CD4-positive, alpha-beta T cell treated with Interleukin-15 for 1 hour (primary cell): ENCODE data around the gene HTRA3.

Source experiments
- DNase-seq: peaks from one replicate; pipeline ENCODE4 v3.0.0-alpha.2; 2020

Gene HTRA3

GRCh38 chr4:8282742-8283141 is 13.2 kb downstream of the HTRA3 start:
- DNase-seq = no peak

GRCh38 chr4:8283161-8283560 is 13.6 kb downstream of the HTRA3 start:
- DNase-seq = no peak

- DNase-seq = no peak
Measured at GRCh38 chr4:8283631-8284121, 14.1 kb downstream of the HTRA3 start.

GRCh38 chr4:8284391-8284790 is 14.8 kb downstream of the HTRA3 start:
- no peak for DNase-seq

- no peak for DNase-seq
Measured at GRCh38 chr4:8285143-8285975, 15.8 kb downstream of the HTRA3 start.

GRCh38 chr4:8285976-8286718 is 16.6 kb downstream of the HTRA3 start:
- DNase-seq = no peak

GRCh38 chr4:8286719-8287342 is 17.3 kb downstream of the HTRA3 start:
- no peak for DNase-seq

DNA sequence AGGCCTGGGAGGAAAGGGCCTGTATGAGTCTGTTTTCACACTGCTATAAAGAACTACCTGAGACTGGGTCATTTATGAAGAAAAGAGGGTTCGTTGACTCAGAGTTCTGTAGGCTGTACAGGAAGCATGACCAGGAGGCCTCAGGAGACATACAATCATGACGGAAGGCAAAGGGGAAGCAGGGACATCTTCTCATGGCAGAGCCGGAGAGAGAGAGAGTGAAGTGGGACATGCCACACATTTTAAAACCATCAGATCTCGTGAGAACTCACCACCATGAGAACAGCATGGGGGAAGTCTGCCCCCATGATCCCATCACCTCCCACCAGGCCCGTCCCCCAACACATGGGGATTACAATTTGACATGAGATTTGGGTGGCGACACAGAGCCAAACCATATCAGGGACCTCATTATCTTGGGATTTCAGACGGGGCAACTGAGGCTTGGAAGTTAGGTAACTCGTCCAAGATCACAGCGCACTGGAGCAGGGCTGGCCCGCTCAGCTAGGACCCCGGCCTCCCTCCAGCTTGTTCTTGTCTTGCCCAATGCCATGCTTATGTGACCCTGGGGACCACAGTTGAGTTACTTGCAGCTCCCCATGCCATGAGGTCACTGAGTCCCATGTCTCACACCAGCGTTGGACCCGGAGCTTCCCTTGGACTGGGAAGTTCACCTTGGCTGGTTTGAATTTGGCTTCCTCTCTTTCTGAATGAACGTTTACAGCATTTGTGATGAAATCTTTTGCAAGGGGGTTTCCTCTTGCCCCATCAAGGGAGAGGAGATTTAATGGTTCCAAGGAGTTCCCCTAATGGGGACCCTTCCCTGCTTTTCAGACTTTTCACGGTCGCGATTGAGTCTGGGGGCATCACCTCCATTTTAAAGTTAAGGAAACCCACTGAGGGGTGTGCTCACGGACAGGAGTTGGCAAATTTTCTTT is 18.1 kb downstream of the HTRA3 start:
- no peak for DNase-seq

DNA sequence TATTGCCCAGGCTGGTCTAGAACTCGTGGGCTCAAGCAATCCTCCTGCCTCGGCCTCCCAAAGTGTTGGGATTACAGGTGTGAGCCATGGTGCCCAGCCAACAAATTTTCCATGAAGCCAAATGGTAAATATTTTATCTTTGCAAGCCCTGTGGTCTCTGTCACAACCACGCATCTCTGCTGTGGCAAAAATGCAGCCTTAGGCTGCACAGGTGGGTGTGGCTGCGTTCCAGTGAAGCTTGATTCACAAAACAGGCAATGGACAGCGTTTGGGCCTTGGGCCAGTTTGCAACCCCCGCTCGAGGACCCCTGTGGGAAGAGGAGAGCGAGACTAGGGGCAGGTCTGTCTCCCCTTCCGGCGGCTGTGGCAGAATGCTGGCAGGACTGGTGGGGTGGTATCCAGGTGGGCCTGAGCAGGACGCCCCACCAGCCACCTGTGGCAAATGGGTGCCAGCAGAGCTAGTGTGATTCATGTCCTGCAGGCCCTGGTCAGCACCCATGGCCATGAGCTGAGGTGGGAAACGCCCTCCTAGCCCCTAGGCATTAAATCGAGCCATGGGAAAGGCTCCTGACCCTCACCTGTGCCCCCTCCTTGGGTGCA is 19.7 kb downstream of the HTRA3 start:
- DNase-seq = no peak

GRCh38 chr4:8289956-8290700 is 20.6 kb downstream of the HTRA3 start:
- DNase-seq = no peak

GRCh38 chr4:8290701-8290970 is 21.1 kb downstream of the HTRA3 start:
- no peak for DNase-seq

- DNase-seq = no peak
Measured at GRCh38 chr4:8291036-8291682, 21.6 kb downstream of the HTRA3 start.

DNA sequence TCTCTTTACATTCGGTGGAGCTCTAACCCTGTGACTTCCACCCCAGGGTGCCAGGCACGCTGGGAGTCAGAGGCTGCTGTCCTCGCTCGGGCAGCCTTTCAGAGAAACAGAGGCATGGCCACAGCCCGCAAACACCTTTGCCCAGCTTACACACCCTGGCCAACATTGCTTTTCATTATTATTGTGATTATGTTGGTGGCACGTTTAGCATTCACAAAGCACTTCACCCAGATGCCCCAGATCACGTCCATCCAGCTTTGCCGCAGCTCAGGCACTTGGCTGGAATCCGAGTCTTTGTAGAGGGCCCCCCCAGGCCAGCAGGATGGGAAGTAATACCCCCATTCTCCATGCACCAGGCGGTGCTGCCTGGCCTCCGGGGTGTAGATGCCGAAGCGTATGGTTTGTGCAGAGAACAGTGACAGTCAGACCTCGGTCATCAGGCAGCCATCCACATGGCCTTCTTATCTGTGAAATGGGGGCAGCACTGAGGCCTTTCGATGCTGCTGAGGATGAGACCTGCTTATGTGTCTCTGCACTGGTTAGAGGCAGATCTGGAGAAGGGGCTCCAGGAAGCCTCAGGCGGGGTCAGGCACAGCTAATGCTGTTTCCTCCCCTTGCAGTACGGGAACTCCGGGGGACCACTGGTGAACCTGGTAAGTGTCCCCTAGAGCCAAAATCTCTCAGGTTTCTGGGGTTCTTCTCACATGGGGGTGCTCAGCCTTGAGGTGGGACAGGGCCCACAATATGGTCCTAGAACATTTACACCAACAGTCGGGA is 22.3 kb downstream of the HTRA3 start:
- no peak for DNase-seq

- DNase-seq = no peak
Measured at GRCh38 chr4:8292478-8293107, 23.0 kb downstream of the HTRA3 start.

- no peak for DNase-seq
Measured at GRCh38 chr4:8293131-8293975, 23.8 kb downstream of the HTRA3 start.

GRCh38 chr4:8294036-8294435 is 24.5 kb downstream of the HTRA3 start:
- DNase-seq = no peak

GRCh38 chr4:8294775-8295174 is 25.2 kb downstream of the HTRA3 start:
- no peak for DNase-seq

DNA sequence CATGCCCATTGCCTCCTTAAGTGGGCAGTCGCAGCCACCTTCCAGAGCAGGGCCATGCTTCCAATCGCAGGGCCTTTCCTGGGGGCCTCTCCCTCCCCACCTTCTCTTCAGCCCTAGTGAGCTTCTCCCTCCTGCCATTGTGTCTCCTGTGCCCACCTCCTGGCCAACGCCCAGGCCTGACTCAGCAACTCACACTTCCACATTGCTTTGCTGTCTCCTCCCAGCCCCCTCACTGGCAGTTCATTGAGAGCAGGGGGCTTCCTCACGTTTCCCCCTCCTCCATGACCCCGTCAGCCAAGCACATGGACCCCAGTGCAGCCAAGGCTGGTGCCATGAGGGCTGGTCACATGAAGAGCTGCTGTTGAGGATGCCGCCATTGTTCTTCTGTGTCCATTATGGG is 25.9 kb downstream of the HTRA3 start:
- DNase-seq = no peak

DNA sequence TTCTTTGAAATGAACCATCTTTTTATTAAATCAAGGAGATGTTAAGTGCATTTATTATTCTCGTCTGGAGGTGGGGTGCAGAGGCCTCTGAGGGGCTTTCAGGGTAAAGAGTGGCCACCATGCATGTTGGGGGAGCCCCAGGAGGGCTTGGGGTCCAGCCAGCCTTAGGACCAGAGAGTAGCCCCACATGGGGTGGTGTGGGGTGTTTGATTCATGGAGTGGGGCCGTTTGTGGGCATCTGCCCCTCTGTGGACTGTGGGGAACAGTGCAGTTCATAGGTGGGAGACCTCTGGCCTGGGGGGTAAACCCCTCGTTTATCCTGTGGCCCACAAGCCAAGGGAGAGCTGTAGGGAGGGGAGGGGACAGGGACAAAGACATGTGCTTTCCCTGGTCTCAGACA is 26.9 kb downstream of the HTRA3 start:
- peak; percentile 6 for DNase-seq
